Endothelial cell of umbilical vein (primary cell): ENCODE results near the gene RNASE8.

ENCODE experiments used
- EZH2 ChIP-seq: IDR thresholded peaks from 2 replicates; pipeline ENCODE4 v1.6.1; 2012; ENCODE audit warnings: borderline replicate concordance, low read depth, mild to moderate bottlenecking, moderate library complexity, low read length, inconsistent platforms; ENCODE audit not compliant: severe bottlenecking
- GATA2 ChIP-seq: IDR thresholded peaks from 2 replicates; pipeline ENCODE4 v1.7.0; 2011; ENCODE audit warnings: low read depth, mild to moderate bottlenecking, moderate library complexity, mixed read lengths, low read length; ENCODE audit not compliant: insufficient read length, insufficient read depth
- JUN ChIP-seq: IDR thresholded peaks from 2 replicates; pipeline ENCODE4 v1.6.1; 2011; ENCODE audit warnings: borderline replicate concordance, low read depth; ENCODE audit not compliant: insufficient read length, insufficient read depth
- MYC ChIP-seq: IDR thresholded peaks from one replicate; pipeline ENCODE4 v1.6.1; 2011; ENCODE audit warnings: mild to moderate bottlenecking, low read depth, low read length
- POLR2A ChIP-seq: IDR thresholded peaks from 2 replicates; pipeline ENCODE4 v1.6.1; 2012; ENCODE audit warnings: low read depth, mild to moderate bottlenecking, control low read depth, low read length
- POLR2AphosphoS5 ChIP-seq: IDR thresholded peaks from 2 replicates; pipeline ENCODE4 v1.6.1; 2012; ENCODE audit warnings: low read depth, mild to moderate bottlenecking, control low read depth, low read length, moderate library complexity; ENCODE audit not compliant: insufficient read depth
- TF ChIP-seq, protein P1 (sequence below), 2 donors: IDR thresholded peaks; 1 replicate in 1 of 2; 2 replicates in 1 of 2; pipeline ENCODE4 v1.5.1; 2011; ENCODE audit warnings: low read length in 2 of 2, mild to moderate bottlenecking in 2 of 2, moderate library complexity in 2 of 2, control low read depth in 1 of 2, inconsistent platforms in 1 of 2, low read depth in 1 of 2; ENCODE audit not compliant: insufficient read depth in 1 of 2; ENCODE audit errors: extremely low read depth in 1 of 2
- TF ChIP-seq, protein P2 (sequence below): IDR thresholded peaks from 2 replicates; pipeline ENCODE4 v1.6.1; 2011; ENCODE audit not compliant: insufficient read depth, insufficient read length

DNA sequence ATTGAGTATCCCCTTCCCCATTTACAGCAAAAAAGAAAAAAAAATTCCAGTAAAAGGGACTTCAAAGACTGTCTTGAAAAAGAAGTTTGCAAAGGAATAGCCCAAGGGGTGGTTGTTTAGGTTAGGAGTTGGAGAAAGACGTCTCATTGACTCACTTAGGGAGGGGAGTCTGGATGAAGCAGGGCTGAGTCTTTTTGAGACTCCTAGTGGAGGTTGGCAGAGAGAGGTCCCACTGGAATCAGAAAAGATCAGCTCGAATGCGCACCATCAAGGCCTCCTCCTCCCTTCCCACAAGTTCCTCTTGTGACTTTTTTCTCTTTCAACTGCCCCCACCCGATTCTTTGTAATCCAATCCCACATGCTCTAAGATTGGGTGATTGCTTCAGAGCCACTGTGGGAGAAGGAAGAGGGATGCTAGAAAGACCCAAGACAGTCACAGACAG, 14.4 kb downstream of the RNASE8 start:
- TF ChIP-seq, protein P1, sequence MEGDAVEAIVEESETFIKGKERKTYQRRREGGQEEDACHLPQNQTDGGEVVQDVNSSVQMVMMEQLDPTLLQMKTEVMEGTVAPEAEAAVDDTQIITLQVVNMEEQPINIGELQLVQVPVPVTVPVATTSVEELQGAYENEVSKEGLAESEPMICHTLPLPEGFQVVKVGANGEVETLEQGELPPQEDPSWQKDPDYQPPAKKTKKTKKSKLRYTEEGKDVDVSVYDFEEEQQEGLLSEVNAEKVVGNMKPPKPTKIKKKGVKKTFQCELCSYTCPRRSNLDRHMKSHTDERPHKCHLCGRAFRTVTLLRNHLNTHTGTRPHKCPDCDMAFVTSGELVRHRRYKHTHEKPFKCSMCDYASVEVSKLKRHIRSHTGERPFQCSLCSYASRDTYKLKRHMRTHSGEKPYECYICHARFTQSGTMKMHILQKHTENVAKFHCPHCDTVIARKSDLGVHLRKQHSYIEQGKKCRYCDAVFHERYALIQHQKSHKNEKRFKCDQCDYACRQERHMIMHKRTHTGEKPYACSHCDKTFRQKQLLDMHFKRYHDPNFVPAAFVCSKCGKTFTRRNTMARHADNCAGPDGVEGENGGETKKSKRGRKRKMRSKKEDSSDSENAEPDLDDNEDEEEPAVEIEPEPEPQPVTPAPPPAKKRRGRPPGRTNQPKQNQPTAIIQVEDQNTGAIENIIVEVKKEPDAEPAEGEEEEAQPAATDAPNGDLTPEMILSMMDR (IDR thresholded peaks at IDR 0.05; ENCODE audit: extremely low read depth in 1 of 2, insufficient read depth in 1 of 2, low read depth in 1 of 2, low read length in 2 of 2) = no peak
- TF ChIP-seq POLR2A = no peak
- no peak for TF ChIP-seq POLR2AphosphoS5
- TF ChIP-seq, protein P2, sequence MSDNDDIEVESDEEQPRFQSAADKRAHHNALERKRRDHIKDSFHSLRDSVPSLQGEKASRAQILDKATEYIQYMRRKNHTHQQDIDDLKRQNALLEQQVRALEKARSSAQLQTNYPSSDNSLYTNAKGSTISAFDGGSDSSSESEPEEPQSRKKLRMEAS = no peak
- TF ChIP-seq EZH2 = no peak
- no peak for TF ChIP-seq MYC
- no peak for TF ChIP-seq JUN
- no peak for TF ChIP-seq GATA2
